Hematopoietic multipotent progenitor cell treated with erythropoietin and hydrocortisone succinate and interleukin-3 and kit ligand, for 4 days (in vitro differentiated cells): ENCODE data around the gene R3HCC1L.
A peak's percentile ranks its signal among the peaks of the same experiment; 100 is the strongest.

ENCODE experiments used
- DNase-seq: peaks from one replicate; pipeline ENCODE4 v3.0.0-alpha.2; 2015

The R3HCC1L gene

DNA sequence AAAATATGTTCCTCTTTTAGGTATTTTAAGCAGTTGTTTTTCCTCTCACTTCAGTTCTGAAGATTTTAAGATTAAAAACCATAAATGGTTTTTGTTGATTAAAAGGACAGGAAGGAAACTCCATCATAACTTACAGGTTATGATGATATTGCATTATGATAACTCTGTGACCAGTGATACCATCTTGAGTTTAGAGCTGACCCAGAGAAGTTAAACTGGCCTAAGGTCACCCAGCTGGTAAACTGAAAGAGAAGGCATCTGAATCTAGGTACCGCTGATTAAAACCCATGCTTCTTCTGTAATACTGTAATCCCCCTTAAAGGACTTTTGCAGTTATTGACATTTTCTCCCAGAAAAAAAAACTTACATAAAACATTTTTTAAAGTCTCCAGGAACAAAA is 103.9 kb downstream of the R3HCC1L start:
- DNase-seq = peak; percentile 48

DNA sequence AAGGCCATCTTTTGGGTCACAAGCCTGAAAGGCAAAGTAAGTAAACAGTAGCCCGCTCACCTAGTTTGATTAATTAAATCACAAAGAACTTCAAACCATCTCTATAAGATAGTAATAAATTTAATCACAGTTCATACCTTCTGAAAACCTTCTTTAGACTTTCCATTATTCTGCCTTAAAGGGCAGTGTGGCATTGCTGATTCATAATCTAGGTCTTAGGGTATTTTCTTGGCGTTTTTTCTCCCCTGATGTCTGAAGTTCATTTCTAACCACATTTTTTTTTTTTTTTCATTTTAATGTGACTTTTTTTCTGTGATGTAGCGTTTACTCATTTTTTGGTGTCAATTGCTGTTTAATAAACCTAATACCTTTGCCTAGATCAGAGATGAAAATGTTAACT is 106.1 kb downstream of the R3HCC1L start:
- DNase-seq = no peak

DNA sequence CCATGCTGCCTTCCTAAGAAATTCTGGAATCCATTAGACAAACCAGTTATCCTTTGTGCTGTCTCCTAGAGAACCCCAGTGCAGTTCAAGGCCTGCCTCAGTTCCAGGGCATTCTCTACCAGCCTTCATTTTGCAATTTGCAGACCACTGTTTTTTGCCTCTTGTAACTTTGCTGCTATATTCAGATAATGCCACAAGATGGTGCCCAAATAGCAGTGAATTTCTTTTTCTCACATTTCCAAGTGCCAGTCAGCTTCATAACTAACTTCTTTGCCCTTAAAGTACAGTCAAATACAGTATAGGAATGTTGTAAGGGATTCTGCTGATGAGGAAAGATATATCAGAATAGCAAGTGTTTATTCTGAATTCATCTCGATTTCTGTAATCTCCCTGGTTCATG is 108.4 kb downstream of the R3HCC1L start:
- DNase-seq = peak; percentile 54

DNA sequence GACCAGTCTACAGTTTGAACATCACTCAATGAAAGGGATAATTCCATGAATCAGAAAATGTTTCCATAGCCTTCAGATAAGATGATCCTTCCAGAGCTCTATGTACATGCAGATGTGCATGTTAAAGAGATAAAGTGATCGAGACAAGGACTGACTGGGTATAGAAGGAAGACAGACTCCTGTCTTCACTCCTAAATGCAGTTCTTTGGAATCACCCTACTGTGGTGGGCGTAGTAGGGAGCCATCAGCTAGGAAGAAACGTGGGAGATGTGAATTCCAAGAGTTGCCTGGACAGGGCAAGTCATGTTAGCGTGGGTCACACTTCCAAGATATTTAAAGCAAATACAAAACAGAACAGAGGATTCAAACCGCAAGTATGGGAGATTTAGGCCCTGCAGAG is 109.7 kb downstream of the R3HCC1L start:
- no peak for DNase-seq

DNA sequence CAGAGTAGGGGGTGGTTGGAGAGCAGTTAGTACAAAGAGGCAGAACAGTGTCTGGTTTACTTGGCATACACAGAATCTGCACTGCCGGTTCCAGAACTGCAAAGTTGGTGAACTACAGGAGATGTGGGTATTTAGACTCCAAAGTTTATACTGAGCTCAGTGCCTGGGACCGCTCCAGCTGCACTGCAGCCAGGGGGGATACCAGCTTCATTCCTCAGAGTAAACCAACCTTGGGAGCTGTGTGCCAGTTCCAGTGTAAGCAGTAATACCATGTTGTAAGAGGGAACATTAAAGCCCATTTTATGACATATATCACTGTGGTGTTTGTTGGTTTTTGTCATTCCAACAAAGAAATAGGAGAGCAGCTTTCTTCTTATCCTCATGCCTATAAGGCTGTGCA is 110.1 kb downstream of the R3HCC1L start:
- no peak for DNase-seq

DNA sequence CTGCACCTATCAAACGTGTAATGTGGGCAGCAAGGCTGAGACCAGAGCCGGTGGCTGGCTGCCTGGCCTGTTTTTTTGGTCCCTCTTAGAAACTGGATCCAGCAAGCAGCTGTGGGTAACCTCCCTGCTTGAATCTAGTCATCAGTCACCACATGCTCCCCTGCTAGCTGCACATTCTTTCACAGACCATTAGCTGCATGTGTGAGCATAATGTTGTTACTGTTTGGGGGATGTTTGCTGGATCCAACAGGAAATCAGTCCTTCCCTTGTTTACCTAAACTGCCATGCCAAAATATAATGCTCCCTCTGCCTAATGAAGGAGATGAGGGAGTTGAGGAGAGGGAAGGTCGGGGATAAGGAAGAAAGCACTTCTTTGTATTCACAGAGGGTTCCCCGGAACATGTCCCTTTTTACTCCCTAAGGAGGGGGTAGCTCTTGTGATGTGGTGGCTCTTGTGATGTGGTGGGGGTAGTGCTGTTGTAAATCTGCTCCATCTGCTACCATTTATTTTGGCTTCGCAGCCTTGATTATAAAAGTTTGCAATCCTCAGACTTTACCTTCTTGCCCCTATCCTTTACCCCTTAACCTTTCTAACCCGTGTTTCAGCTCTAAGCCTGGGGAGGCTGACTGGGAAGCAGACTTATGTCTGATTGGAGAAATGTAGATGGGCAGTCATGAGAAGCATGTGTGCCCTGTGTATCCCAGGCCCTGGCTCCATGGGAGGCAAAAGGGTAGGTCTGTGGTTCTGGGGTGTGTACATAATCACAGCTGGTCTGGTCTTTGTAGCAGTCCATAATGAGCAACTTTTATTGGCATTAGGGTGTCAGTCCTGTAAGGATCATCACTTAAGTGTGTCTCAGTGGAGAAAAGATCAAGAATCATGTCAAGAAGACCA is 112.7 kb downstream of the R3HCC1L start:
- no peak for DNase-seq

DNA sequence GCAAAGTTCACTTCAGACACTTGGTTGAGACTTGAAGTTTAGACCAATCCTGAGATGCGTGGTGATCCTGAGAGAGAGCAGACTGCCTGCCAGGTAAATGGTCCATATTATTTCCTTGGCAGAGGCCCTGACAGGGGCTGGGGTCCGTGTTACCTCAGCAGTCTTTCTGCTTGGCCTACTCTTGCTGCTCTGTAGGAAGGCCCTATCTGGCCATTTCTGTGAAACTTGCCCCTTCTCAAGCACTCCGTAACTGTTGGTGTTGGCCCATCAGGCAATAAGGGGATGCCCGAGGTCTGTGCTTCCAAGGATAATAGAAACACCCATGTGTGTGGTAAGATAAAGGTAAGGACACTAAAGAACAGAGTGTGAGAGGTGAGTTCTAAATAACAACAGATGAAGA is 113.6 kb downstream of the R3HCC1L start:
- DNase-seq = no peak

DNA sequence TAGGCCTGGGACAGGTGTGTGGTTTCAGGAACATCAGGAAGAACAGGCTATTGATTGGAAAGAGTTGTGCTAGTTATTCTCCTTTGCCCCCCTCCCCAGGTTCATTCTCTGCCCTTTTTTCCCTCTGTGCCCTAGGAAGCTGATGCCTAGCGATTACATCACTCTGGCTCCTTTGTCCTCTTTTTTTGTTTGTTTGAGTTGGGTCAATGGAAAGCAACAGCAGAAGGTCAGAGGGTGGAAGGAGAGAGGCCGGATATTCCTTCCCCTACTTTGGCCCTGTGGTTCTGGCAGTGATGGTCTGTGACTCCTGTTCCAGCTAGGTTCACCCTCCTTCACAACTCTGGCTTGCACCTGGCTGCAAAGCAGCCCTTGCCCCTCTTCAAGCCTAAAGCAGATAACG is 114.7 kb downstream of the R3HCC1L start:
- DNase-seq = no peak

DNA sequence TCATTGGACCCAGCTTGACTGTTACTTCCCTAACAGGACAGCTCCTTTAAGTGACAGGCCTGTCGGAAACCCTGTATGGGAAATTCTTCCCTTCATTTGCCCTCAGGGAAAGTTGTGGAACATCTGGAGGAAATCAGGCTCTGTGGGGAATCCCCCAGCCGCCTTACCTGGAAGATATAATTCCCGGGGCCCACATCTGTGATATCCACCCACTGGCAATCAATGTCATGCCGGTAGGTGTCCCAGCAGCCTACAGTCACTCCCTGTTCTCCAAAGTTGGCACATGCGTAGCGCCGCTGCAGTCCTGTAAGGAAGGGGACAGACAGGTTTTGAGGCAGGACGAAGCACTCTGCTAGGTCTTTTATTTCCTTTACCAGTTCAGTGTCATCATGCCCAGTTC is 116.9 kb downstream of the R3HCC1L start:
- no peak for DNase-seq

DNA sequence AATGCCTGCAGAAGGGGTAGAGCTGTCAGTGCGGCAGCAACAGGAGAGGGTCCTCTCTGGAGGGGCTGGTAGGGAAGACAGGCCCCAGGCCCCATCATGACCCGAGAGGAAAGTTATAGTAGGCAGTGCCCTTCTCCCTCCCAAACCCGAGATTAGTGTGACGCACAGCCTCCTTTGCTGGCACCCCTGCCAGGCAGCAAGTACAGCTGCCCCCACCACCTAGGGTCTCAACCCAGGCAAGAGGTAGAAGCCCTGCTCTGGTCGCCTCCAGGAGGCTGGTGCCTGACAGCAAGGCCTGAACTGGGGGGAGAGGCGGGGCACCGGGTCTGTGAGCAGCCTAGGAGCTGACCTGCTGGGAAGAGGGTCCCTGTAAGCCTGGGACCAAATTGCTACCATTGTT is 118.0 kb downstream of the R3HCC1L start:
- no peak for DNase-seq

DNA sequence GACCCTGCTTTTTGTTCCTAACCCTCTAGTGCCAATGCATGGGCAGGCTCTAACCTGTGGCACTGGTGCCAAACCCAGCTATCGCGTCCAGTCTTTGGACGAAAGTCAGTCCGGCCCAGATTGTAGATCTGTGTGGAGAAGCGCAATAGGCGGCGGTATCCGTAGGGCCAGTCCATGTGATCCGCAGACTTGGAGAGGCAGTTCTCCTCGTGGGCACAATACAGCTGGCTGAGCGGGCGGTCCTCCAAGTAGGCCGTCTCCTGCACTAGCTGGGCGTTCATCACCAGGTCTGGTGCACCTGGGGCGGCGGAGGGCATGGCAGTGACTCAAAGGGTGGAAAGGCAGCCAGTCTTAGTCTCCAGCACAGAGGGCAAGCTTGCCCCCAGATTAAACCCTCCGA is 119.0 kb downstream of the R3HCC1L start:
- no peak for DNase-seq

DNA sequence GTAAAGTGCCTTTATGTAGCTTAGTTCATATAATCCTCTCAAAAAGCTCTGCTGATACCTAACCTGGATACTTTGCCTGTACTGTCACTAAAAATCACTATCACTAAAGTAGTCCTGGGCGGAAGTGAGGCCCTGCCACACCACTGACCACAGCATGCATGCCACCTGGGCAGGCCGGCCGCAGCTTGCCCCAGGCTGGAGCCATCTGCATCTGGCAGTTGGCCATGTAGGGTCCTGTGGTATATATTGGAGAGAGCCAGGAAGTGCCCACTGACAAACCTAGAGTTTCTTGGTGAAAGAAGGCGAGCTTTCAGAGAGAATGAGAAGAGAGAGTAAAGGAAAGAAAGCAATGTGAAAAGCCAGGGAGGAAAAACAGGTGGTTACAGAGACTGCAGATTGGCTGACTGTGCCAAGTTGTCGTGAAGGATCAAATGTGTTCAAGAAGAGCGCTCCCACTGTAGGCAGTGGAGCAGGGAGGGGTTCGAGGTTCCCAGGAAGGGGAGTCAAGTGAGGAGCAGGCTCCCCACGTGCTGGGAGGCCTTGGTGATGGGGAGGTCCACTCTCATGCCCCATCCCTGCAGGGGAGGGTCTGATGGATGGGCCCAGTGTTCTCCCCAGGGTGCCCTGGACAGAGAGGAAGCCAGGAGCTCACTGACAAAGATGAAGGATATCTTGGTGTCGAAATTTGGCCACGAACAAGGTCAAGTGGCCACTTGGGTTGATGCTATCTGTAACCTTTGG is 119.9 kb downstream of the R3HCC1L start:
- no peak for DNase-seq

DNA sequence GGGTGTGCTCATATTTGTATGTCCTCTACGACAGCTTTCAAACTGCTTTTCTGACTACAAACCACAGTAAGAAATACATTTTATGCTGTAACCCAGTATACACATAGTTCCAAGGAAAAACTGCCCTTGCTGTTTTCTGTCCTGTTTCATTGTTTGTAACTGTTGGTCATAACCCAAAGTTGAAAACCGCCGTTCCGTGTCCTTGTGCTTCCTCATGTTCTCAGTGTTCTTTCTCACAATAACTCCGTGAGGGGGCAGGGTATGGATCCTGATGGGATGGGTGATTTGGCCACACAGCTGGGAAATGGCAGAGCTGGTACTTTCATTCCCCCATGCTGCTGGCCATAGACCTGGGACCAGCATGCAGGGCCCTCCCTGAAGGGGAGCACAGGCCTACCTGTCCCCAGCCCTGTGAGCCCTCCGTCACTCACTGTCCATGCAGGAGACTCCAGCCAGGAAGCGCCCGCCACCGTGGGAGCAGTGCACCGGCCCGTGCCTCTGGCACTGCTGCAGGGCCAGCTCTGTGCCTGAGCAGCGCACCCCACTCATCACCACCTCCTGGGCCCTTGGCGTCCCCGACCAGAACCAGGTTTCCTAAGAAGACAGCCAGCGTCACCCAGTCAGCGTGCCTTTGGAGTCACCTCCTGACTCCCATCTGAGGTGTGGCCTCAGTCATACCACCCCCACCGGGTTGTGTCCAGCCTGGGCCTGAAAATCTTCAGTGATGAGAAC is 120.9 kb downstream of the R3HCC1L start:
- no peak for DNase-seq

DNA sequence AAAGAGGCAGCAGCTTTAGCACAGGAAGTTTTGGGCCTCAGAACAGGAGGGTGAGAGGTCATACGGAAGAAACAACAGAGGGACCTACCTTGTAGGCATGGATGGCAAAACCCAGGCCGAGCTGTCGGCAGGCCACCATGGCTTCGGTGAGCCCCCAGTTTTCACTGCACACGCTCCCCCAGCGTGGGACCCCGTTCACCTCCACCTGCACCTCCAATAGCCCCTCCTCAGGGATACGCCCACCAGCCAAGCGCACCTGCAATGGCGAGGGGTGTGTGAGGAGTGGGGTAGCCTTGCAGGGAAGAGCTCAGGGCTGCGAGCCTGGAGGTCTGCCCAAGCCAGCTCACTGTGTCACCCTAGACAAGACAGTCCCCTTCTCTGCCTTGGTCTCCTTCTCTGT is 122.2 kb downstream of the R3HCC1L start:
- no peak for DNase-seq

DNA sequence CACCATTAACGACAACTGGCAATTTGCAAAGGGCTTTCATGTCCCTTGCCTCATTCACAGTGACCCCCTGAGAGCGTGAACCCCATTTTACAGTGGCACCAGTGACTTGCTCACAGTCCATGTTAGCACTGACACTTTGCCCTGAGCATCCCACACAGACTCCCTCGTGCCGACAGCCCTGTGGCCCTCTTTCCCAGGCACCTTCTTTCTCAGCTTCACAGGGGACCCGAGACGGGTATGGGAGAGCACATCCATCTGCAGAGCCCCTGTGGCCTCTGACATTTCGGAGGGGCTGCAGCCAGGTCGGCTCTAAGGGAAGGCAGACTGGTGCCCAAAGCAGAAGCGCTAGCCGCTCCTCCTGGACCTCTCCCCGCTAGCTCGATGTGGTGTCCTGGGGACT is 122.7 kb downstream of the R3HCC1L start:
- no peak for DNase-seq

DNA sequence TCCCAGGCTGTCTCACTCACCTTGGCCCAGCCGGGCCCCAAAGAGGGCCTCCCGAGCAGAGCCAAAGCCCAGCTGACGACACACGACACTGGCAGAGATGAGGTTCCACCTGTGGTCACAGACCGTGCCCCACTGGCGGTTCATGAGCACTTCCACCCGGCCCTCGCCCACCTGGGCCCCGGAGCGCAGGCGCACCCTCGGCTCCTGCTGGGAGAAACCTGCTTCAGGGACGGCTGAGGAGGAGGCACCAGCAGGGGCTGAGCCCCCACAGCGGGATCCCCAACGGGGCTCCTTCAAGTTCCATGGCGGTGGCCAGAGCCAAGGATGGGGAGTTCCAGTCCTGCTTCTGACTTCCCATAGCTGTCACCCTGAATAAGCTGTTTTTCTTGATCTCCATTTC is 123.5 kb downstream of the R3HCC1L start:
- DNase-seq = no peak

DNA sequence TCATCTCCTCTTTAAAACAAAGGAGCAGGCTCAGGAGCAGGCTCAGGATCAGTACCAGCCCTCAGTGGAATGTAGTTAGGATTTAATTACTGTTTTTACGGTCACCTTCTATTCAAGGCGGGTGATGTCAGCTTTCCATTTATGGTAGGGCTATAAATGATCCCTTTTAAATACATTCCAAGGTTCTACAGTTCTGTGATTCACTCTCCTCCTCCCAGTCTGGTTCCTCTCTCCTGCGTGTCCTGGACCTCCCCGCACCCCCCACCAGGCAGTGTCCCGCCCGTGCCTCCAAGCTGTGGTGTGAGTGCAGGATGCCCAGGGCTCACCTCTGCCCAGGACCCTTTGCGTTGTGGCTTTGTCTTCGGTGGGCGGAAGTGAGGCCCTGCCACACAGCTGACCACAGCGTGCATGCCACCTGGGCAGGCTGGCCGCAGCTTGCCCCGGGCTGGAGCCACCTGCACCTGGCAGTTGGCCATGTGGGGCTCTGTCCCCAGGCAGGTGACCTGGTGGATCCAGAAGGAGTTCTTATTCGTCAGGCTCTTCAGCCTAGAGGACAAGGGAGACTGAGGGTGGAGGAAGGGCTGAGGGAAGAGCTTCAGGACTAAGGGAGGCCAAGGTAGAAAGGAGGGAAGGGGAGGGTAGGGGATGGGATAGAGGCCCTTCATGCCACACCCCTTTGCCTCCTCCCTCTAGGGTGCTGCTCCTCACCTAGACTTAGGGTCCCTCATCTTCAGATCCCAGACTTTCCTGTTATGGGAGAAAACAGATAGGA is 124.4 kb downstream of the R3HCC1L start:
- no peak for DNase-seq

DNA sequence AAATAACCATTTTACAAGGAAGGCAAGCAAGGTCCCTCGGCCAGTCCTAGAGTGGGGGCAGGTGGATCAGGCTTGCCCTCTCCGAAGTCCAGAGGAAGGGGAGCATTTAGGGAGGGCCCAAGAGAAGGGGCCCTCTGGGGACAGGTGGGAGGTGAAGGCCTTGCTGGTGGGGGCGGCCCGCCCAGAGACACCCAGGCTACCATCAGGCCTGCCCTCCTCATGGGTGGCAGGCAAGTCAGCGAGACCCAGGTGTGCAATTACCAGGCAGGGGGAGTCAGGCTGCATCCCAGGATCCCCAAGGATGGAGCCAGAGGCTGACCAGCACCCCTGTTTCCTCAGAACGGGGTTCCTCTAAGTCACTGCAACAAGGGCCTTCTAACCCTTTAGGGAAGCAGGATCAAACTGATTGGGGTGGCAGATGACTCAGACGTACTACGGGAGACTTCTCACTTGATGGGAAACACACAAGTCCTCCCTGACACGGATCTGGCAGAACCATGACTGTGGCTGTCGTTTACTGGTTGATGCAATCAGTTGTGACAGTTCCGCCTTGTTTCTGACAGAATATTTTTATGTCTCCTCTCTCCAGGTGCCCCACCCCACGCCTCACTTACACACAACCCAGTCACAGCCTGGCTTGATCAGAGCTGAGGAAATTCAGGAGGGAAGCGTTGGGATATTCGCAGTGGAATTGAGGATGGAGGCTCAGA is 125.3 kb downstream of the R3HCC1L start:
- peak; percentile 31 for DNase-seq

DNA sequence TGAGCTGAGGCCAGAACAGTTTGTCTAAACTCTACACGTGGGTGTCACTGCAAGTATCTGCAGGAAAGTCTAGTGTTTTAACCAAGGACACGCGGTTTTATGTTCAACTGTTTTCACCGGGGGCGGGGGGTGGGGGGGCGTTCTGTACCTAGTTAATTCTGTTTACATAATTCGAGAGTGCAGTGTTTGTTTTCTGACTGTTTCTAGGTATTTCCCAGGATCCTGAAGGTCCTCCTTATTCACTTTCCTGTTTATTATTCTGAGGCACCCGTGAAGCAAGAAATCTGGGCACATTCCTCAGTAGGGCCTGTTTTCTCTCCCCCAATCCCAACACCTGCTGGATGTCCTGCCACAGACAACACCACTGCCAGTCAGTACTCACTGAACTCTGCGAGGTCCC is 125.9 kb downstream of the R3HCC1L start:
- DNase-seq = no peak

DNA sequence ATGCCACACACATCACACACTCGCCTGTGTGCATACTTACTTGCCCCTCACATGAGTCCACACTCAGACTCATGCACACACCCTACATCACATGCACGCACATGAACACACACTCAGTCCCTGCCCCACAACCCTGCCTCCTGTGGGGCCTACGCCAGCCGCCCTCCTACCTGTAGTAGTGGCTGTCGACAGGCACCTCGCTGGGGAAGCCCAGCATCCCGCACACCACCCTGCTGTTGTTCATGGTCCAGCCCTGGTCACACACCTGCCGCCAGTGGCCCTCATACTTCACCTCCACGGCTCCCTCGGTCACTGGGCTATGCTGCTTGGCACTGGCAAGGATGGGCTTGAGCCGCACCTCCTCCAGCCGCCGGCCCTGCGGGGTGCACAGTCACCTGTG is 126.3 kb downstream of the R3HCC1L start:
- DNase-seq = no peak

DNA sequence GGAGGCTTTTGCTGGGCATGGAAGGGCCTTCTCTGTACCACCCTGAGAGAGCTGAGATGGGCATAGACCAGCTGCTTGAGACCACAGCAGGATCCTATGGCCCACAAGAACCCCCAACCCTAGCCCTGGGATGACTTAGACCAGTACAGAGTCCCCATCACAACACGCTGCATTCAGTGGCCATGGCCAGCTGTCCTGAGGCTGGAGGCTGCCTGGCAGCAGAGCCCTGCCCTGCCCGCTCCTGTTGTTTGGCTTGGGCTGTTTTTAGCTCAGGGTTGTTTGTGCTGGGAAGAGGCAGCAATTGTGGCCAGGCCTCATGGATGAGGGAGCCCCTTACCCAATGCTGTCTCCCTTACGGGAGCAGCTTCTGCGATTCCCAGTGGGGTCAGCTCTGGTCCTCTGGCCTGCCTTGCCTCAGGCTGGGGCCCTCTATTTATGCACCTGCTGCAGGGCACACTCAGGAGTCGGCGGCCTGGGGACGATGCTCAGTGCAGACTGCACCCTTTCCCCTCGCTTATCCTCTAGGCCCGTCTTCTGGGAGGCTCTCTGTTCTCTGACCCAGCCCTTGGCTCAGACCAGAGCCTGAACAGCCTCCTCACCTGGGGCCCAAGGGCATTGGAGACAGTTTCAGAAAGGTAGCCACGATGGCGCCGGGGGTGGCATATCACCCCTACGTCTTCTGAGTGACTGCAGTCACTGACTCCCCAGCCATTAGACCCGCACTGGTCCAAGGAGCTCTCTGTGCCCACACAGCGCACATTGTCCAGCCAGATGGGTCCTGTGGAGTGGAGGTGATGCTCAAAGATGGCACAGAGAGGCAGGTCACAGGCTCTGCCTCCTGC is 127.2 kb downstream of the R3HCC1L start:
- no peak for DNase-seq
